ENCODE measurements around the gene R3HDM2. TPM values are rescaled to one million over a fixed set of nuclear protein-coding genes. Genes with fewer than 3 reads are reported as not detected.

R3HDM2 gene
- polyA plus RNA-seq (2013, experiment 1 of 2; ENCODE audit: insufficient read length) = 39.2 TPM
- polyA plus RNA-seq (2013, experiment 2 of 2; ENCODE audit: insufficient read length) = 37.1 TPM

- DNase-seq = peak; percentile 94
These were observed at the start of gene R3HDM2 for GRCh38 chr12:57430931-57431566. Gene R3HDM2, minus strand, starts transcription at chr12:57431043. Its CDS starts 120,615 bp downstream, at chr12:57310428.

GRCh38 chr12:57479376-57480115 is 48.7 kb upstream of the R3HDM2 start, which contains the start of gene ARHGAP9:
Gene ARHGAP9, minus strand, starts transcription at chr12:57479866. Its CDS starts 460 bp downstream, at chr12:57479406.
- no peak for DNase-seq

- no peak for DNase-seq
These were observed 48.2 kb upstream of the R3HDM2 start for GRCh38 chr12:57479043-57479375.

GRCh38 chr12:57477710-57478681 is 47.2 kb upstream of the R3HDM2 start:
- no peak for DNase-seq

GRCh38 chr12:57476993-57477709 is 46.3 kb upstream of the R3HDM2 start:
- no peak for DNase-seq

GRCh38 chr12:57476162-57476992 is 45.5 kb upstream of the R3HDM2 start:
- no peak for DNase-seq

- no peak for DNase-seq
These were observed 44.7 kb upstream of the R3HDM2 start for GRCh38 chr12:57475271-57476161.

- DNase-seq = no peak
These were observed 44.0 kb upstream of the R3HDM2 start for GRCh38 chr12:57474862-57475261.

- no peak for DNase-seq
These were observed 43.6 kb upstream of the R3HDM2 start for GRCh38 chr12:57474430-57474829.

GRCh38 chr12:57473886-57474285 is 43.0 kb upstream of the R3HDM2 start:
- no peak for DNase-seq

- DNase-seq = no peak
These were observed 42.5 kb upstream of the R3HDM2 start for GRCh38 chr12:57473392-57473791.

- no peak for DNase-seq
These were observed 41.5 kb upstream of the R3HDM2 start for GRCh38 chr12:57472391-57472790.

GRCh38 chr12:57471661-57472060 is 40.8 kb upstream of the R3HDM2 start:
- no peak for DNase-seq

- no peak for DNase-seq
These were observed 40.3 kb upstream of the R3HDM2 start for GRCh38 chr12:57470970-57471656.

GRCh38 chr12:57470286-57470969 is 39.6 kb upstream of the R3HDM2 start:
- DNase-seq = no peak

GRCh38 chr12:57469296-57470164 is 38.7 kb upstream of the R3HDM2 start:
- DNase-seq = no peak

GRCh38 chr12:57467915-57468314 is 37.1 kb upstream of the R3HDM2 start:
- no peak for DNase-seq

Measured in fibroblast of skin of scalp (primary cell).